K562 (cell line): ENCODE data around the gene CD4. TPM values are rescaled to one million over a fixed set of nuclear protein-coding genes. Genes with fewer than 3 reads are reported as not detected.

Source experiments
- ATAC-seq: fragments of 200-7000 bp; cut with Tn5 transposase; 3 replicates; pipeline ENCODE4 v1.9.1; 2020; ENCODE audit warnings: moderate library complexity
- BruUV-seq: library from RNA; stranded (reverse); fragments of 400-500 nt; replicated peaks from 2 replicates; lab custom pipeline; 2021; lab: Mats Ljungman, UMichigan
- CTCF ChIA-PET: fragments of 300-600 bp; formaldehyde crosslinking; extraction: SDS; loops from one replicate; lab custom pipeline; 2021; ENCODE audit warnings: low intra/inter-chr PET ratio; lab: Yijun Ruan, JAX
- POLR2A ChIA-PET: fragments of 300-600, 350-650 bp; sonication (Branson Sonifier 250); formaldehyde crosslinking; extraction: SDS; loops from one replicate; lab custom pipeline; 2021; ENCODE audit warnings: antibody characterized with exemption, inconsistent platforms; lab: Yijun Ruan, JAX
- DNase-seq, 4 experiments: peaks; one replicate each; pipeline versions ENCODE4 v3.0.0 to v3.0.0-alpha.2; 2011 to 2018; ENCODE audit warnings: low spot score in 3 of 4, mixed read lengths in 3 of 4; ENCODE audit errors: extremely low read depth in 1 of 4
- FAIRE-seq: peaks from 2 replicates; lab custom pipeline; 2011; peaks lifted over from hg19 to GRCh38; lab: Jason Lieb, UNC
- H2AFZ ChIP-seq: 2 replicates; pipeline ENCODE4 v1.6.0; 2011; ENCODE audit warnings: low read depth, low read length, control low read depth, inconsistent platforms
- H3K27ac ChIP-seq: fragments of 200-600 bp; 3 replicates; pipeline ENCODE4 v1.8.0; 2011; ENCODE audit warnings: low read depth, mild to moderate bottlenecking, control low read depth, inconsistent platforms, low read length, moderate library complexity, mixed read lengths; ENCODE audit errors: extremely low read depth
- H3K27me3 ChIP-seq, 2 experiments: fragments of 300-600 bp in 1 of 2; 2 replicates in 1 of 2; 3 replicates in 1 of 2; pipeline versions ENCODE4 v1.6.0 to v1.8.0; 2011; ENCODE audit warnings: inconsistent platforms in 2 of 2, low read length in 2 of 2, mild to moderate bottlenecking in 1 of 2, mixed read lengths in 1 of 2, moderate library complexity in 1 of 2; ENCODE audit not compliant: control insufficient read depth in 2 of 2, insufficient read depth in 2 of 2
- H3K36me3 ChIP-seq: fragments of 300-600 bp; 3 replicates; pipeline ENCODE4 v1.8.0; 2011; ENCODE audit warnings: mild to moderate bottlenecking, low read length, inconsistent platforms; ENCODE audit not compliant: control insufficient read depth, insufficient read depth
- H3K4me1 ChIP-seq, 2 experiments: fragments of 200-600 bp in 1 of 2; replicated peaks in 1 of 2; 2 replicates in 1 of 2; 3 replicates in 1 of 2; pipeline versions ENCODE4 v1.5.1 to v1.8.0; 2011; ENCODE audit warnings: inconsistent platforms in 2 of 2, low read length in 2 of 2, mild to moderate bottlenecking in 1 of 2, mixed read lengths in 1 of 2, moderate library complexity in 1 of 2; ENCODE audit not compliant: control insufficient read depth in 2 of 2, insufficient read depth in 2 of 2
- H3K4me2 ChIP-seq: 2 replicates; pipeline ENCODE4 v1.6.1; 2011; ENCODE audit warnings: low read length, control low read depth, inconsistent platforms, mixed read lengths; ENCODE audit not compliant: insufficient read depth
- H3K4me3 ChIP-seq: fragments of 200-600 bp; sonication (generic), shearing (Covaris generic); 2 replicates; pipeline ENCODE4 v1.5.1; 2016; ENCODE audit warnings: control low read depth, inconsistent platforms
- H3K79me2 ChIP-seq: fragments of 200-600 bp; 3 replicates; pipeline ENCODE4 v1.8.0; 2011; ENCODE audit warnings: low read length, inconsistent platforms; ENCODE audit not compliant: control insufficient read depth, insufficient read depth
- H3K9ac ChIP-seq, 2 experiments: 2 replicates each; pipeline versions ENCODE4 v1.6.0 to v1.6.1; 2011; ENCODE audit warnings: low read depth in 2 of 2, low read length in 2 of 2, control low read depth in 1 of 2, inconsistent platforms in 1 of 2, mild to moderate bottlenecking in 1 of 2, mixed read lengths in 1 of 2; ENCODE audit not compliant: insufficient read depth in 1 of 2
- H3K9me1 ChIP-seq: one replicate; pipeline ENCODE4 v1.6.0; 2011; ENCODE audit warnings: inconsistent platforms, mild to moderate bottlenecking, low read length, moderate library complexity; ENCODE audit not compliant: control insufficient read depth, insufficient read depth
- H3K9me3 ChIP-seq: replicated peaks from 2 replicates; pipeline ENCODE4 v1.5.1; 2011; ENCODE audit warnings: low read depth, low read length, inconsistent platforms; ENCODE audit not compliant: control insufficient read depth, insufficient read depth
- H4K20me1 ChIP-seq: replicated peaks from 2 replicates; pipeline ENCODE4 v1.6.1; 2011; ENCODE audit warnings: low read length, inconsistent platforms, mixed read lengths; ENCODE audit not compliant: control insufficient read depth, insufficient read depth
- FOXM1 ChIP-seq, 2 experiments: fragments of 450-650 bp in 1 of 2; sonication (generic) in 1 of 2; formaldehyde crosslinking in 1 of 2; IDR thresholded peaks; 2 replicates each; pipeline versions ENCODE4 v1.6.1 to v1.9.0; 2017 to 2022; ENCODE audit warnings: low read depth in 2 of 2, mild to moderate bottlenecking in 2 of 2, missing genetic modification reagents in 1 of 2, moderate library complexity in 1 of 2
- HNRNPH1 ChIP-seq: fragments of 200-400 bp; formaldehyde crosslinking; optimal IDR thresholded peaks from 2 replicates; pipeline ENCODE3; 2017; ENCODE audit warnings: low read depth, mild to moderate bottlenecking, low read length, moderate library complexity
- POLR3G ChIP-seq: IDR thresholded peaks from 2 replicates; pipeline ENCODE4 v1.6.1; 2011; ENCODE audit not compliant: insufficient read length, insufficient replicate concordance; ENCODE audit errors: extremely low read depth
- PYGO2 ChIP-seq: fragments of 450-650 bp; IDR thresholded peaks from 2 replicates; pipeline ENCODE4 v1.6.1; 2016; ENCODE audit warnings: mild to moderate bottlenecking, missing genetic modification characterization, moderate library complexity, missing compliant biosample characterization
- SRSF1 ChIP-seq: fragments of 200-400 bp; formaldehyde crosslinking; IDR thresholded peaks from 2 replicates; pipeline ENCODE4 v1.6.1; 2017; ENCODE audit warnings: mild to moderate bottlenecking, low read depth, low read length, moderate library complexity
- ZZZ3 ChIP-seq: fragments of 450-650 bp; IDR thresholded peaks from 2 replicates; pipeline ENCODE4 v1.6.1; 2016; ENCODE audit warnings: antibody characterized with exemption, mild to moderate bottlenecking, moderate library complexity
- WGBS: fragments of 100-300 bp; shearing (Covaris generic); methylation state at CpG from one replicate; pipeline ENCODE4 v1.1.6; 2016; ENCODE audit warnings: low coverage, mixed read lengths; ENCODE audit not compliant: insufficient coverage; ENCODE audit errors: missing lambda C conversion rate; 5-methylcytosine and 5-hydroxymethylcytosine counted together
- in situ Hi-C: fragments of 300-500 bp; cut with MboI; formaldehyde crosslinking; loops from 4 replicates; pipeline ENCODE4 v1.15.0; 2018; ENCODE audit warnings: inconsistent platforms, mixed read lengths
- intact Hi-C: fragments of 100-400 bp; cut with micrococcal nuclease; formaldehyde crosslinking; loops from 2 replicates; pipeline ENCODE4 v1.14.2; 2022
- polyA plus RNA-seq, 8 experiments: library from polyadenylated mRNA; depleted of rRNA in 4 of 8; stranded (reverse) in 5 of 8; unstranded in 3 of 8; fragments of >200 nt; fragmentation: Nextera tagmentation in 2 of 8; fragmentation: Illumina TruSeq in 1 of 8; extraction: Ambion mirVana in 2 of 8; extraction: Trizol in 1 of 8; gene quantifications; 2 replicates each; pipeline versions ENCODE4 v1.2.1 to v1.2.3, GENCODE V29; 2011 to 2014; ENCODE audit warnings: inconsistent platforms in 1 of 8, missing spikeins in 1 of 8
- total RNA-seq, 7 experiments: library from RNA; depleted of rRNA in 6 of 7; stranded (reverse); fragments of >200 nt in 6 of 7; fragmentation: Illumina TruSeq in 2 of 7; extraction: Trizol in 2 of 7; gene quantifications; 2 replicates each; pipeline versions ENCODE4 v1.2.1 to v1.2.3, GENCODE V29; 2011 to 2021; ENCODE audit warnings: low replicate concordance in 1 of 7
- TF ChIP-seq, protein P1 (sequence below): sonication (generic); formaldehyde crosslinking; IDR thresholded peaks from 2 replicates; pipeline ENCODE4 v1.8.0; 2022; ENCODE audit warnings: mild to moderate bottlenecking, missing genetic modification reagents
- TF ChIP-seq, protein P2 (sequence below): fragments of 250-450 bp; sonication (Bioruptor Pico); IDR thresholded peaks from 2 replicates; pipeline ENCODE4 v1.4.0; 2020

Gene CD4
- total and polyA plus RNA-seq, 9 of the 15 experiments (the other 6 are each of a cell fraction or from before 2014, with no cell fraction given): 0.06 to 0.27 (median 0.09) TPM; not detected in 5

DNA sequence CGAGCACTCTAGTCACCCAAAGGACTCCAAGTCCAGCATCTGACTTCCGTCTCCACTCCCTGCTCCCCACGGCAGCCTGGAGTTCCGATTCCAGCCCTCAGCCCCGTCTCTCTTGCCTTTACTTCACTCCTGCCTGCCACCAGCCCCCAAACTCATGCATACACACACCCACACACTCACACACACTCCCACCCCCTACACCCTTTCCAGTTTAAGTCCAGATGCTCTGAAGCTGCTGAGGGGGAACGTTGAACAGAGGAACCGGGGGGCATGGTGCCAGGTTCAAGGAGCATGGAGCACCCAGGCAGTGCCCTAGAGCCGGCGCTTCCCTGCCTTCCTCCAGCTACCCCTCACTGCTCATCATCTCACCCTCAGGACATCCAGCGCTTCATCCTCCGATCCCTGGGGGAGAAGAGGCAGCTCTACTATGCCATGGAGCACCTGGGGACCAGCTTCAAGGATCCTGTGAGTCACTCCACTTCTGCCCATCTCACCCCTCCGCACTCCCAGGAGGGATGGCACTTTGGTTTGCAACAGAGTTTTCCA is 42.2 kb downstream of the CD4 start:
- no peak for TF ChIP-seq FOXM1 (IDR thresholded peaks at IDR 0.05; ENCODE audit: low read depth)
- TF ChIP-seq FOXM1 (CRISPR knock-in tag; IDR thresholded peaks at IDR 0.05; ENCODE audit: low read depth): no peak
- TF ChIP-seq SRSF1: no peak
- no peak for TF ChIP-seq ZZZ3
- TF ChIP-seq PYGO2 (tag): no peak
- TF ChIP-seq, protein P1, sequence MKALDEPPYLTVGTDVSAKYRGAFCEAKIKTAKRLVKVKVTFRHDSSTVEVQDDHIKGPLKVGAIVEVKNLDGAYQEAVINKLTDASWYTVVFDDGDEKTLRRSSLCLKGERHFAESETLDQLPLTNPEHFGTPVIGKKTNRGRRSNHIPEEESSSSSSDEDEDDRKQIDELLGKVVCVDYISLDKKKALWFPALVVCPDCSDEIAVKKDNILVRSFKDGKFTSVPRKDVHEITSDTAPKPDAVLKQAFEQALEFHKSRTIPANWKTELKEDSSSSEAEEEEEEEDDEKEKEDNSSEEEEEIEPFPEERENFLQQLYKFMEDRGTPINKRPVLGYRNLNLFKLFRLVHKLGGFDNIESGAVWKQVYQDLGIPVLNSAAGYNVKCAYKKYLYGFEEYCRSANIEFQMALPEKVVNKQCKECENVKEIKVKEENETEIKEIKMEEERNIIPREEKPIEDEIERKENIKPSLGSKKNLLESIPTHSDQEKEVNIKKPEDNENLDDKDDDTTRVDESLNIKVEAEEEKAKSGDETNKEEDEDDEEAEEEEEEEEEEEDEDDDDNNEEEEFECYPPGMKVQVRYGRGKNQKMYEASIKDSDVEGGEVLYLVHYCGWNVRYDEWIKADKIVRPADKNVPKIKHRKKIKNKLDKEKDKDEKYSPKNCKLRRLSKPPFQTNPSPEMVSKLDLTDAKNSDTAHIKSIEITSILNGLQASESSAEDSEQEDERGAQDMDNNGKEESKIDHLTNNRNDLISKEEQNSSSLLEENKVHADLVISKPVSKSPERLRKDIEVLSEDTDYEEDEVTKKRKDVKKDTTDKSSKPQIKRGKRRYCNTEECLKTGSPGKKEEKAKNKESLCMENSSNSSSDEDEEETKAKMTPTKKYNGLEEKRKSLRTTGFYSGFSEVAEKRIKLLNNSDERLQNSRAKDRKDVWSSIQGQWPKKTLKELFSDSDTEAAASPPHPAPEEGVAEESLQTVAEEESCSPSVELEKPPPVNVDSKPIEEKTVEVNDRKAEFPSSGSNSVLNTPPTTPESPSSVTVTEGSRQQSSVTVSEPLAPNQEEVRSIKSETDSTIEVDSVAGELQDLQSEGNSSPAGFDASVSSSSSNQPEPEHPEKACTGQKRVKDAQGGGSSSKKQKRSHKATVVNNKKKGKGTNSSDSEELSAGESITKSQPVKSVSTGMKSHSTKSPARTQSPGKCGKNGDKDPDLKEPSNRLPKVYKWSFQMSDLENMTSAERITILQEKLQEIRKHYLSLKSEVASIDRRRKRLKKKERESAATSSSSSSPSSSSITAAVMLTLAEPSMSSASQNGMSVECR (CRISPR knock-in tag): no peak
- TF ChIP-seq POLR3G: no peak
- TF ChIP-seq, protein P2, sequence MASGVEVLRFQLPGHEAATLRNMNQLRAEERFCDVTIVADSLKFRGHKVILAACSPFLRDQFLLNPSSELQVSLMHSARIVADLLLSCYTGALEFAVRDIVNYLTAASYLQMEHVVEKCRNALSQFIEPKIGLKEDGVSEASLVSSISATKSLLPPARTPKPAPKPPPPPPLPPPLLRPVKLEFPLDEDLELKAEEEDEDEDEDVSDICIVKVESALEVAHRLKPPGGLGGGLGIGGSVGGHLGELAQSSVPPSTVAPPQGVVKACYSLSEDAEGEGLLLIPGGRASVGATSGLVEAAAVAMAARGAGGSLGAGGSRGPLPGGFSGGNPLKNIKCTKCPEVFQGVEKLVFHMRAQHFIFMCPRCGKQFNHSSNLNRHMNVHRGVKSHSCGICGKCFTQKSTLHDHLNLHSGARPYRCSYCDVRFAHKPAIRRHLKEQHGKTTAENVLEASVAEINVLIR (CRISPR knock-in tag): no peak
- no peak for TF ChIP-seq HNRNPH1
- no peaks in the 10 kb centered on the region for H4K20me1 ChIP-seq
- FAIRE-seq (no peak), DNase-seq (no peak), ATAC-seq (no peak)
- H3K27me3 ChIP-seq: no peaks in the 10 kb centered on the region
- CTCF ChIA-PET: no interaction called here
- H3K36me3 ChIP-seq: peaks cover 43% of the 10 kb centered on the region; the same call in 2 of the 3 replicates
- no peak overlapping the region for H3K27ac ChIP-seq
- no peak overlapping the region for H3K4me3 ChIP-seq
- no TSS peak for BruUV-seq
- peaks cover 24% of the 10 kb centered on the region for H3K79me2 ChIP-seq
- H3K9me3 ChIP-seq: no peaks in the 10 kb centered on the region
- no peak overlapping the region for H3K4me2 ChIP-seq
- no peaks in the 10 kb centered on the region for H3K9me1 ChIP-seq
- no peak overlapping the region for H2AFZ ChIP-seq
- peaks cover 11 to 43% of the 10 kb centered on the region in 2 experiments; a peak in 4 of 5 replicates for H3K4me1 ChIP-seq
- in situ Hi-C loops: no loop called here
- intact Hi-C loops: no loop called here
- WGBS: 93% methylated on average over 11 of the region's 12 CpGs
- peak overlapping the region in 1 of 2 experiments; percentile 58; a peak in 2 of 4 replicates for H3K9ac ChIP-seq
- POLR2A ChIA-PET: interaction anchor here (0.6 to 3.2 kb wide), 3 partner anchors 8 to 132 kb away, joined by 3 to 13 read pairs (median 4); no protein-coding TSS in a partner anchor
